Forelimb muscle (tissue), 1 donor: ENCODE results near the gene SMIM45. TPM values are rescaled to one million over a fixed set of nuclear protein-coding genes. Genes with fewer than 3 reads are reported as not detected.

ENCODE experiments used
- DNase-seq: peaks from one replicate; pipeline ENCODE4 v3.0.0-alpha.2; 2013; ENCODE audit warnings: low read depth
- polyA plus RNA-seq: library from polyadenylated mRNA; unstranded; fragments of 120-200 nt; gene quantifications from one replicate; pipeline ENCODE4 v1.2.1, GENCODE V29; 2013; ENCODE audit not compliant: insufficient read length

SMIM45 gene

GRCh38 chr22:42001121-42001520 is 49.2 kb downstream of the SMIM45 start:
- no peak for DNase-seq

- DNase-seq = no peak
Observed at GRCh38 chr22:42001706-42002105, 49.8 kb downstream of the SMIM45 start.

GRCh38 chr22:42007922-42008321 is 56.0 kb downstream of the SMIM45 start:
- DNase-seq = no peak

Other genes with a start within 250 kb of the SMIM45 start
- 9.4 TPM for gene CCDC134, start 151.5 kb upstream of the SMIM45 start, polyA plus RNA-seq
- 84.4 TPM for gene SREBF2, start 119.0 kb upstream of the SMIM45 start, polyA plus RNA-seq
- gene SHISA8, start 37.1 kb upstream of the SMIM45 start, polyA plus RNA-seq = 0.33 TPM
- gene TNFRSF13C, start 25.3 kb upstream of the SMIM45 start, polyA plus RNA-seq = 1.1 TPM
- gene CENPM, start 5.0 kb upstream of the SMIM45 start, polyA plus RNA-seq = 5.3 TPM
- gene SEPTIN3, start 17.3 kb downstream of the SMIM45 start, polyA plus RNA-seq = 0.75 TPM
- gene WBP2NL, start 46.6 kb downstream of the SMIM45 start, polyA plus RNA-seq = 1.7 TPM
- gene NAGA, start 118.7 kb downstream of the SMIM45 start, polyA plus RNA-seq = 17.1 TPM
- gene PHETA2, start 122.1 kb downstream of the SMIM45 start, polyA plus RNA-seq = 18.3 TPM
- gene SMDT1, start 127.5 kb downstream of the SMIM45 start, polyA plus RNA-seq = 96.1 TPM
- gene NDUFA6, start 138.6 kb downstream of the SMIM45 start, polyA plus RNA-seq = 117 TPM
- gene CYP2D6, start 178.7 kb downstream of the SMIM45 start, polyA plus RNA-seq = 1.2 TPM